Colon (tissue), 2 donors: ENCODE results near the gene MOB3B.

Experiments used
- FAIRE-seq: peaks from 2 replicates; lab custom pipeline; 2012; peaks lifted over from hg19 to GRCh38; lab: Jason Lieb, UNC
- donor health status: control.
- donor health status: control.

Gene MOB3B

GRCh38 chr9:27336126-27336525 is 193.5 kb downstream of the MOB3B start:
- no peak for FAIRE-seq

GRCh38 chr9:27335075-27335474 is 194.5 kb downstream of the MOB3B start:
- FAIRE-seq: no peak

- FAIRE-seq: no peak
Measured at GRCh38 chr9:27333241-27334052, 196.2 kb downstream of the MOB3B start.

- no peak for FAIRE-seq
Measured at GRCh38 chr9:27331393-27331792, 198.2 kb downstream of the MOB3B start.

GRCh38 chr9:27329291-27329690 is 200.3 kb downstream of the MOB3B start:
- FAIRE-seq: no peak

- no peak for FAIRE-seq
Measured at GRCh38 chr9:27328483-27328882, 201.1 kb downstream of the MOB3B start.

GRCh38 chr9:27311184-27311583 is 218.4 kb downstream of the MOB3B start:
- no peak for FAIRE-seq

- no peak for FAIRE-seq
Measured at GRCh38 chr9:27310582-27310981, 219.0 kb downstream of the MOB3B start.

GRCh38 chr9:27308691-27309390 is 220.8 kb downstream of the MOB3B start:
- FAIRE-seq: no peak

GRCh38 chr9:27304521-27304920 is 225.1 kb downstream of the MOB3B start:
- FAIRE-seq: no peak

GRCh38 chr9:27303219-27303618 is 226.4 kb downstream of the MOB3B start:
- no peak for FAIRE-seq

GRCh38 chr9:27297050-27297449 is 232.6 kb downstream of the MOB3B start, which contains the start of gene EQTN:
EQTN (minus strand) TSS chr9:27297150; CDS start chr9:27297055, 95 bp downstream.
- no peak for FAIRE-seq

GRCh38 chr9:27293996-27294395 is 235.6 kb downstream of the MOB3B start:
- FAIRE-seq: no peak

- no peak for FAIRE-seq
Measured at GRCh38 chr9:27292659-27293405, 236.8 kb downstream of the MOB3B start.

GRCh38 chr9:27291292-27291691 is 238.3 kb downstream of the MOB3B start:
- FAIRE-seq: no peak

GRCh38 chr9:27282269-27282668 is 247.3 kb downstream of the MOB3B start:
- no peak for FAIRE-seq

- FAIRE-seq: no peak
Measured at GRCh38 chr9:27280860-27281259, 248.8 kb downstream of the MOB3B start.

- no peak for FAIRE-seq
Measured at GRCh38 chr9:27280249-27280648, 249.4 kb downstream of the MOB3B start.

- FAIRE-seq: no peak
Measured at GRCh38 chr9:27279611-27280010, 250.0 kb downstream of the MOB3B start.

- FAIRE-seq: no peak
Measured at GRCh38 chr9:27278374-27278773, 251.2 kb downstream of the MOB3B start.

- FAIRE-seq: no peak
Measured at GRCh38 chr9:27276193-27277030, 253.2 kb downstream of the MOB3B start.
